HG03520 (cell line): Measurements from ENCODE around the gene SETDB2.
A peak's percentile ranks its signal among the peaks of the same experiment; 100 is the strongest.

ENCODE experiments used
- ATAC-seq: cut with Tn5 transposase; IDR thresholded peaks from one replicate; pipeline ENCODE4 v1.9.1; 2021; ENCODE audit warnings: mild to moderate bottlenecking, moderate library complexity; ENCODE audit not compliant: unreplicated experiment

Gene SETDB2

DNA sequence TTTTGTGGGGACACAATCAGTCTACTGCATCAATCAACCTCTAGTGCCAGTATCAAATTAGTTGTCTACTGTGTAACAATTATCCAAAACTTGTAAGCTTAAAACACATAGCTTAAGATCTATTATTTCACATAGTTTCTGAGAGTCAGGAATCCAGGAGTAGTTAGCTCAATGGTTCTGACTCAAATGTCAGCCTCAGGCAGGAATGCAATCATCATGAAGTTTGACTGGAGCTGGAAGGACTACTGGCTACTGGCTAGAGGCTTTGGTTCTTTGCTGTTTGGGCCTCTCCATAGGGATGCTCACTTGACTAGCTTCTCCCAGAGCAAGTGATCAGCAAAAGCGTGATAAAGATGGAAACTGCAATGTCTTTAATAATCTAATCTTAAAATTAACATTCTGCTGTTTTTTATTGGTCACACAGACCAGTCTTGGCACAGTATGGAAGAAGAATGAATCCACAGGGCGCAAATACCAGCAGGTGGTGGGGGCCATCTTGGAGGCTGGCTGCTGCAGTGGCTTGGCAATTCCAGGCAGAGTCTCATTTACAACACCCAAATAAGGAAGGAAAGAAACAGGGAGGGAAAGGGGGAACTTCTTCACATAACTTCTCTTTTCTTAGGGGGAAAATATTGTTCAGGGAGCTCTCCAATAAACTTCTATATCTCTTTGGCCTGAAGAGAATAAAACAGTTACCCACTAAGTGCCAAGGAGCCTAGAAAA, 15.9 kb upstream of the SETDB2 start:
- no peak for ATAC-seq

DNA sequence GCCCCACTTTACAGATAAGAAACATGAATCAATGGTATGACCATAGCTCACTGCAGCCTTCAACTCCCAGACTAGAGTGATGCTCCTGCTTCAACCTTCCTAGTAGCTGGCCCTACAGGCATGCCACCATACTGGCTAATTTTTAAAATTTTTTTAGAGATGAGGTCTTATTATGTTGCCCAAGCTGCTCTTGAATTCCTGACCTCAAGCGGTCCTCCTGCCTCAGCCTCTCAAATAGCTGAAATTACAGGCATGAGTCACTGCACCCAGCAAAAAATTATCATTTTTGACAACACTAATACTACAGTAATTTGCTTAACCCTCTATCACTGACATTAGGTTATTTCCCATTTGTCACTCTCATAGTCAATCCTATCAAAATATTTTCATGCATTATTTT, 15.0 kb upstream of the SETDB2 start:
- ATAC-seq, result no peak

DNA sequence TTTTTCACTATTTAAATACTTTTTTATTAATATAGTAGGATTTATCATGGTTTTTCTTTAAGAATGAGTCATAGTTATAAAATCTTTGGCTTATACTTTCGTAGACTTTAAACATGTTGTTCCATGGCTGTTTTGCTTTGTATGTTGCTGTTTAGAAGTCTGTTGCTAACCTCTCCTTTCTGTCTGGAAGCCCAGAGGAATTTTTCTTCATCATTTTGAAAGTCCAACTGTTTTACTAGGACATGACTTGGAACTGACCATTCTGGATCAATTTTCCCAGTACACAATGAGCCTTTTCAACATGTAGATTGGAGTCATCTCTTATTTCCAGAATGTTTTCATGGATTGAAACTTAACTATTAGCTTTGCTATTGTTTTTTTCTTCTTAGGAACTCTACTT, 8.1 kb upstream of the SETDB2 start:
- ATAC-seq, result no peak

DNA sequence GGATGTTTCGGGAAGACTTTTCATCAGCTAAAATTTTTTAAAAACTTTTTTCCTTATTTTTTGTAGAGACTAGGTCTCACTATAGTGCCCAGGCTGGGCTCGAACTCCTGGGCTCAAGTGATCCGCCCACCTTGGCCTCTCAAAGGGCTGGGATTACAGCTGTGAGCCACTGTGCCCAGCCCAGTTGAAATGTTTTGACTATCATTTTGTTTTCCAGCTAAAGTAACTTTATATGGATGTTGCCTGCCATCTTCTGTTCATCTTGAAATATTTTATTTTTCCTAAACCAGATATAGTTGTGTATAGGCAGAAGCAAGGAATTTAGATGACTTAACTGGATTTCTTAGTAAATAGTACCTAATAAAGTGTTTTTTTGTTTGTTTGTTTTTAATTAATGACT, 7.2 kb upstream of the SETDB2 start:
- no peak for ATAC-seq

DNA sequence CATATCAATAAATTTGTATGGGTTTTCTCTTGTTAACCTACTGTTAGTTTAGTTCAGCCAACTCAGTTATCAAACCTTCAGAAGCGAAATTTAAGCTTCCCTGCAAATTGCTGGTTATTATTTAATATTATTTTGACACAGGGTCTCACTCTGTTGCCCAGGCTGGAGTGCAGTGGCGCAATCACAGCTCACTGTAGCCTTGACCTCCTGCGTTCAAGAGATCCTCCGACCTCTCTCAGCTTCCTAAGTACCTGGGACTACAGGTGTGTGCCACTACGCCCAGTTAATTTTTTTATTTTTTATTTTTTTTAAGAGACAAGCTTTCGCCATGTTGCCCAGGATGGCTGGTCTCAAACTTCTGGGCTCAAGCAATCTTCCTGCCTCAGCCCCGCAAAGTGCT, 6.4 kb upstream of the SETDB2 start:
- no peak for ATAC-seq

DNA sequence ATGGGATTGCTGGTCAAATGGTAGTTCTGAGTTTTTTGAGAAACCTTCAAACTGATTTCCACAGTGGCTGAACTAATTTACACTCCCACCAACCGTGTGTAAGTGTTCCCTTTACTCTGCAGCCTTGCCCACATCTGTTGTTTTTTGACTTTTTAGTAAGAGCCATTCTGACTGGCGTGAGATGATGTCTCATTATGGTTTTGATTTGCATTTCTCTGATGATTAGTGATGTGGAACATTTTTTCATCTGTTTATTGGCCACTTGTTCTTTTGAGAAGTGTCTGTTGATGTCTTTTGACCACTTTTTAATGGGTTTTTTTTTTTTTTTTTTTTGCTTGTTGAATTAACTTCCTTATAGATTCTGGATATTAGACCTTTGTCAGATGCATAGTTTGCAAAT, 4.5 kb upstream of the SETDB2 start:
- no peak for ATAC-seq

DNA sequence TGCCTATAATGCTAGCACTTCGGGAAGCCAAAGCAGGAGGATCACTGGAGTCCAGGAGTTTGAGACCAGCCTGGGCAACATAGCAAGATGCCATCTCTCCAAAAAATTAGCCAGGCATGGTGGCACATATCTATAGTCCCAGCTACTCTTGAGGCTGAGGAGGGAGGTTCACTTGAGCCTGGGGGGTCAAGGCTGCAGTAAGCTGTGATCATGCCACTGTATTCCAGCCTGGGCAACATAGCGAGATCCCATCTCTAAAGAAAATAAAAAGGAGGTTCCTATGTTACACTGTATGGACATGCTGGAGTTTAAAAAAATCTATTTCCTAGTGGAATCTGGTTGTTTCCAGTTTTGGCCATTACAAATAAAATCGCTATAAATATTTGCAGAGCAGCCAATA, 2.8 kb upstream of the SETDB2 start:
- ATAC-seq, result no peak

DNA sequence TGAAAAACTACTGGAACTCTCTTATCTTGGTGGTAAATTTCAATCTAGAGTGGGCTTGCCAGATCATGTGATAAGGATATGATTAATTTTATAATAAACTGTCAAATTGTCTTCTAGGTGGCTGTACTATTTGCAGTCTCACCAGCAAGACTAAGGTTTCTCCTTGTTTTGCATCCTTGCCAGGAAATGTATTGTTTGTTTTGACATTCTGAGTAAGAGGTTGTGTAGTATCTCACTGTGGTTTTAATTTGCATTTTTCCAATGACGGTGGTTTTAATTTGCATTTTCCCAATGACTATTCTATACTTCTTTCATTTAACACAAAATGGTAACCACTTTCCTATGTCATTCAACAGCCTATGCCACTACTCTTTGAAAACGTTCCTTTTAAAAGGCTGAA, 2.2 kb upstream of the SETDB2 start:
- ATAC-seq, result no peak

DNA sequence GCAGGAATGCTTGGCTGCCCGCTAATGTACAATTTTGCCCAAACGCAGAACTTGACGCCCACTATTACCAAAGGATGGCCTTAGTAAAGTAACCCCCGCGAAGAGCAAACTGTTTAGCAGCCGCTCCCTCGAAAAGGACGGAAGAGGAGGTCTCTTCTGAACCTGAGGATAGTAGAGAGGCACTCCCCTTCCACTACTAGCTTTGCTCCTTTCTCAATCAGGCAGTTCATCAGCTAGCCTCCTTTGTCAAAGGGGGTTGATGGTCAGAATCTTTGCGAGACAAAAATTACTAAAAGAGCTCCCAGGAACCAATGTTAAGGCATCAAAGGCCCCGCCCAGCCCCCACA, 744 bp upstream of the SETDB2 start:
- ATAC-seq, result no peak

DNA sequence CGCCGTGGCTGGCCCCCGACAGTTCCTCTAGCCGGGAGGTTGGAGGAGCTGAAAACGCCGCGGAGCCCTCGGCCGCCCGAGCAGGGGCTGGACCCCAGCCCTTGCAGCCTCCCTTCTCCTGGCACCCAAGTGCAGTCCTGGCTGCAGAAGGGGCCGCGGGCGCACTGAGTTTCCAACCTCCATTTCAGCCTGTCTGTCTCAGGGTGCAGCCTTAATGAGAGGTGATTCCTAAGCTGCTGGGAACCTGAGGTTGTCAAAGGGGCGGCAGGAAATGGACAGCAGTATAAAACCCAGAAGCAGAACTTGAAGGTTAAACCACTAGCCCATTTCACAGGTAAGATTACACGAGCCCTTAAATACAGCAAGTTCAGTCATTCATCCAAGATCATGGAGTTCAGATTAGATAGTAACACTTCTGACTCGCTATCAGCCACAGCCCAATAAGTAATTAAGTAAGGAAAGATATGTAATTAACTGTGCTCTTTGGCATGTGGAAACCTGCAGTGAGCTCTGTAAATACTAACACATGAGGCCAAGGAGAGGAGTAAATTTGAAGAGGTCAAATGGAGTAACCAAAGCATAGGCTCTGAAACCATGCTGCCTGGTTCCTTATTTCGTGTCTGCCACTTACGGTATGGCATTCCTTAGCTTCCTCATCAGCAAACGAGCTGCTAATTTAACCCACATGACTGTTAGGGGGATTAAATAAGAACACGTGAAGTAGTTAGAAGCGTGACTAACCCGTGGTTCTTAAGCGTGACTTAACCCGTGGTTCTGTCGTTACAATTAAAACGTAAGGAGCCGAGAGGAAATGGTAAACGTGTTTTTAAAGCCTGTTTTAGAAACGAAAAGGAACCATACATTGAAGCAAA, 686 bp downstream of the SETDB2 start:
- no peak for ATAC-seq

DNA sequence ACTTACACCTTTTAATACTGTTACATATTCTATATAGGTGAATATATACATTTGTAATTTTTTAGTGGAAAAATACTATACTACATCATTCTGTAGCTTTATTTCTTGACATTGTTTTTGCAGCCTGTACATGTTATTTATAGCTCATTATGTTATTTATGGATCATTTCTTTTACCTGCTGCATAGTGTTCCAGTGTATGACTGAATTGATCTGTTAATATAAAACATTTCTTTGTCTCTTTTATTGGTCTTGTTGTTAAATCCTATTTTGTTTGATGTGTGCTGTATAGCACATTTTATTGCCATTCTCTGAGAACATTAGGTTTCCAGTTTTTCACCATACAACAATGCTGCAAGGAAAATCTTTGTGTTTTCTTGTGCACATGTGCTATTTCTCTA, 2.4 kb downstream of the SETDB2 start:
- no peak for ATAC-seq

DNA sequence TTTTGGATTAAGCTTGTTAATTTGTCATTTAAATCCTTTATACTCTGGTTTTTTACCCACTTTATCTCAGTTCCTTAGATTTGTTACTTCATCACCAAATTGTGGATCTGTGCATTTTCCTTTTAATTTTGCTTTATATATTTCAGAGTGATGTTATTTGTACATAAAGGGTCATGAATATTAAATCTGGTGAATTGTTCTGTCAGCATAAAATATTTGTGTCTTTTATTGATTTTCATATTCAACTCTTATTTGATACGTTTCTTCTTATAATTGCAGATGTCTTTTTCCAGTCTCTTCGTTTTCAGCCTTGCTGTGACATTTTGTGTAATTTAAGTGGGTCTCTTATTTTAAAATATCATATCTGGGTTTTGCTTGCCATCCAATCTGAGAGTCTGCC, 4.7 kb downstream of the SETDB2 start:
- ATAC-seq, result no peak

DNA sequence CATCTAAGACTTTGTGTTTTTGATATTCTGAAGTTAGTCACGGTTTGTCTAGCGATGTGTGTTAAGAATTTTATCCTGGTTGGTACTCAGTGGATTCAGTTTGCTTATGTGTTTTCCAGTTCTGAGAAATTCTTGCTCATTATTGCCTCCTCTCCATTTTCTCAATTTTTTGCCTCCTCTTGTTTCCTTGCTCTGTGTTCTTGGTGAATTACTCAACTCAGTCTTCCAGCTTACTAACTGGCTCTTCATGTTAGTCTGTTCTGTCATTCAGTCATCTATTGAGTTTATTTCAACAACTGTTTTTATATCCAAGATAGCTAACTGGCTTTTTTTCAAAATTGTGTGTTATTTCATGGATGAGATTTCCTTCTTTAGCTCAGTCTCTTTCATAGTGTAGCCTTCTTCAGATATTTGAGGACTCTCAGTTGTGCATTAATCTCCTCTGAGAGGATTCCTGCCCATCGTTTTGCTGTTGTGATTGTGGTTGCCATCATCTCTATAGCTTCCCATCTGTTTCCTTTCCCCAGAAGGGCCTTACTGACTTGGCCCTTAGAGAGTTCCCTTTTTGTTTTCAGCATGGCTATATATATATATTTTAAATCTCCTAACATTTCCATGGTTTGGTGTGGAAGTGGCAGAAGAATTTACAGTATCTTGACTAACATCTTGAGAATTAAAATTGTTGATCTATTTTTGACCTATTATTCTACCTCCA, 6.2 kb downstream of the SETDB2 start:
- ATAC-seq, result no peak

DNA sequence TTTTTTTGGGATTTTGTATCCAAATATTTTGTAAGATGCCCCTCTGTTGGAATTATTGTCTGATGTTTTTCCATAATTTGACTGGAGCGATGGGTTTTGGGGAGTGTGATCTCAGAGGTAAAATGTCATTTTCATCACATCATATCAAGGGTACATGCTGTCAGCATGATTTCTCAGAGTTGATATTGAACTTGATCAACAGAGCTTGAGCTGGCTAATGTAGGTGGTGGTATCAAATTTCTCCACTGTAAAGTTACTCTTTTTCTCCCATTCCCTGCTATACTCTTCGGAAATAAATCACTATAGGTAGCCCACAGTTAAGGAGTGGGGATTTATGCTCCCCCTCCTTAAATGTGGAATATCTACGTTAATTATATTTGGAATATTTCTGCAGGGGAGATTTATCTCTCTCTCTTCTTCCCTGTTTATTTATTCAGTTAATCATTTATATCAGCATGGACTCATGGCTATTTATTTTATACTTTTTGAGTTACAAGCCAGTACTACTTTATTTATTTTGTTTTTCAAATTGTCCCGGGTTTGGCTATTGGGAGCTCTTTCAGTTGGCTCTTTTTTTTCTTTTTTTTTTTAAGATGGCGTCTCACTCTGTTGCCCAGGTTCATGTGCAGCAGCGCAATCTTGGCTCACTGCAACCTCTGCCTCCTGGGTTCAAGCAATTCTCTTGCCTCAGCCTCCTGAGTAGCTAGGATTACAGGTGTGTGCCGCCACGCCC, 8.8 kb downstream of the SETDB2 start:
- ATAC-seq, result no peak

DNA sequence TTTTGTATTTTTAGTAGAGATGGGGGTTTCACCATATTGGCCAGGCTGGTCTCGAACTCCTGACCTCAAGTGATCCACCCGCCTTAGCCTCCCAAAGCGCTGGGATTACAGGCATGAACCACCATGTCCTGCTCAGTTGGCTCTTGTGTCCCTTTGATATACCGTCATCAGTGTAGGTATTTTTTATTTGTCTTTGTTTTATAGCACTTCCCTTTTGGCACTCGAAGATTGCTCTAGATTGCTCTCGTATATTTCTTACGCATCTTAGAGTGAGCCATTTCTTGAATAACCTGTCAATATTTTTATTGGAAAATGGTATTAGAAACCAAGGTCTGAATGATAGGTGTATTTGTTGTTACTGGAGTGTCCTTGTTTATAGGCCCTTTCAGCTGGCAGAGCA, 9.4 kb downstream of the SETDB2 start:
- no peak for ATAC-seq

DNA sequence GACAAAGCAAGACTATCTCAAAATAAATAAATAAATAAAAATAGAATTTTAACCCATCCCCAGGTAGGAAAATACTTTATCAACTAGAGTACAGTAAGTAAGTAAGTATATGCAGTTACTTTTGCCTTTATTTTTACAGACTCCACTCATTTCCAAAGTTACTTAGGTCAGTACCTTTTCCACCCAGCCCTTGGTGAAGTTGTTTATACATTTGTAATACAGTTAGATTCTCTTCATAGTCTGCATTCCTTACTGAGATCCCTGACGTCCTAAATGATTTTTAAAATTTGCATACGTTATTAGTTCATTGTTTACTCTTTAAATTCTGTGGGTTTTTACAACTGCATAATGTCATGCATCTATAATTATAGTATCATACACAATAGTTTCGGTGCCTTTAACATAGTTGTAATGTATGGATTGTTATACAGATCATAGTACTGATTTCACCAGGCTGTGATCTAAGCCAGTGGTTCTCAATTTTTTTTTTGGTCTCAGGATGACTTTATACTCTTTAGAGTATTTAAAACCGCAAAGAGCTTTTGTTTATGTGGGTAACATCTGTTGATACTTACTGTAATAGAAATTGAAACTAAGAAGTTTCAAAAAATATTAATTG, 10.4 kb downstream of the SETDB2 start:
- peak; percentile 91 for ATAC-seq

DNA sequence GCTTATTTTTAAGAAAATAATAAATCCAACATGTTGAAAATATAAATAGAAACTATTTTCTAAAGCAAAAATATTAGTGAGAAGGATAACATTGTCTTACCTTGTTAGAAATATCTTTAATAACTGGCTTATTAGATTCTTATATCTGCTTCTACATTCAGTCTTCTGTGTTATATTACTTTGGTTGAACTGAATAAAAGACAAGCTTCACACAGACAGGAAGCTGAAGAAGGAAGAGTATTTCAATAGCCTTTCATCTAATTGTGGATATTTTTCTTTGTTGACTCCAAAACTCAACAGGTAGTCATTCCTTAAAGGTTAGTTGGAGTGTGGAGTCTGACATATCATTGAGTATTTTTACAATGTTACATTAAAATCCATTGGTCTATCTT, 10.9 kb downstream of the SETDB2 start:
- no peak for ATAC-seq

DNA sequence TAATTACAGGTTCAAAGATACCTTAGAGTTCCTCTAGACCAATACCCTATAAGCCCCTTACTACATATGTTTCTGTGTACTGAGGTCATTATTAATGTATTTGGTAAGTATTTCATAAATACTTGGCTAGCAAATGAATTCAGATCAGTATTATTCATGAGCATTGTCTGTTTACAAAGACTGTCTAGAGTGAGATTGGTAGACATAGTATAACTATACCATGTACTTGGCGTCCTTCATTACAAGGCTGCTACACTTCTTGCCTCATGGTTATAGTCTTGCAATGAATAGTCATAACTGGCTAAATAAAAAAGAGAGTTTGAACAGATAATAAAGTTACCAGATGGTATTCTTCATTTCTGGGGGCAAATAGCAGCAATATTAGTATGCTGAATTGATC, 12.1 kb downstream of the SETDB2 start:
- ATAC-seq, result no peak

DNA sequence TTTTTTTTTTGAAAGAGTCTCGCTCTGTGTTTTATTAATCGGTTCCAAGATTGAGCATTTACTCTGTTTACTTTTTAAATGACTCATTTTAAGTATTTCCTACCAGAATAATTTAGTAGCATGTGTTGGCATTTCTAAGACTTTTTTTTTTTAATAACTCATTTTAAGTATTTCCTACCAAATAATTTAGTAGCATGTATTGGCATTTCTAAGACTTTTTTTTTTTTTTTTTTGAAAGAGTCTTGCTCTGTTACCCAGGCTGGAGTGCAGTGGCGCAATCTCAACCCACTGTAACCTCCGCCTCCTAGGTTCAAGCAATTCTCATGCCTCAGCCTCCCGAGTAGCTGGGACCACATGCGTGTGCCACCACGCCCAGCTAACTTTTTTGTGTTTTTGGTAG, 13.1 kb downstream of the SETDB2 start:
- ATAC-seq, result no peak

DNA sequence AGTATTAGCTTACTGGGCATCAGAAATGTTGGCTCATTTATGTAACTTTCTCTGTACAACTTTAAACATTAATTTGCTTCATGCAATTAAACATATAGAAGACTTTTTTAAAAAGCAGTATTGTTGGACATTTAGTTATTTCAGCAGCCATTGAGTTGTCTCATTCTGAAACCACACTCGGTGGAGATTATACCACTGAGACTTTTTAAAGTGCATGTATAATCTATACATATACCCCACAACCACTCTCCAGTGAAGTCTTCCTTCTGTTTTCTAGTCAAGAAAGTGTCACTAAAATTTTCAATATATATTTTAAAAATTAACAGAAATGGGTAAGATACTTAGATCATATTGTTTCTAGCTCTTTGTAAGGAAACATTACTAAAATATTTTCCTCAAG, 15.5 kb downstream of the SETDB2 start:
- no peak for ATAC-seq

DNA sequence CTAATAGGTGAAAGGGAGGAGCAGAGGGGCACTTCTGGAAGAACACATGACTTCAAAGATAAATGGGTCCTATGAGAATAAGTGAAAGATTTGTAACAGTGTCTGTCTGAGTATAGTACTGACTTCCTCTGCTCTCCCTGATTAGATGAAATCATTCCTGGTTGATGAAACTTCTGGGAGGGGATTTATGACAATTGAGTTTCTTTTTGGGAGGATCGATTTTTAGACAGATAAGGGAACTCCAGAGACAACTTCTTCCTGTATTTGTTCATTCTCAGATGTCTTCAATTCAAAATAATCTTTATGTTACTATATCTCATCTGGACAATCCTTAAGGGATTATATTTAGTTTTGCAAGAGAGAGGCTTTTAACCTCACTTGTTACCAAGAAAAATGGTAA, 20.0 kb downstream of the SETDB2 start:
- no peak for ATAC-seq
